ENCODE measurements around the gene SUMF1.

The SUMF1 gene

GRCh38 chr3:4409415-4409814 is 57.7 kb downstream of the SUMF1 start:
- Histone ChIP-seq H3K4me1 (ENCODE audit: control insufficient read depth in 1 of 2, insufficient read depth in 2 of 2, low read length in 2 of 2) (no peaks in the 10 kb centered on the region), H3K14ac (ENCODE audit: low read length) (no peak overlapping the region), H3K9me3 (ENCODE audit: insufficient read depth, low read depth, low read length) (no peaks in the 10 kb centered on the region), H3K79me1 (ENCODE audit: low read length) (no peaks in the 10 kb centered on the region), H3K9ac (ENCODE audit: low read length) (no peak overlapping the region), H3K18ac (ENCODE audit: low read length) (no peak overlapping the region), H3K27me3 (ENCODE audit: insufficient read depth, low read length) (no peaks in the 10 kb centered on the region), H2AFZ (ENCODE audit: insufficient read depth, low read length, poor library complexity) (no peak overlapping the region), H4K12ac (ENCODE audit: low read depth, low read length) (no peak overlapping the region), H2BK5ac (ENCODE audit: low read depth, low read length, poor library complexity) (no peak overlapping the region), H4K91ac (ENCODE audit: low read depth, low read length) (no peak overlapping the region), H2BK120ac (ENCODE audit: insufficient read depth, low read length, poor library complexity) (no peak overlapping the region), H3K4me3 (ENCODE audit: low read depth, low read length) (no peak overlapping the region), H3K23ac (ENCODE audit: low read length) (no peak overlapping the region), H2BK12ac (ENCODE audit: low read length) (no peak overlapping the region), H3K27ac (ENCODE audit: low read depth, low read length) (no peak overlapping the region), H2AK5ac (ENCODE audit: low read length) (no peak overlapping the region), H3K4me2 (ENCODE audit: low read length) (no peak overlapping the region), H3K4ac (ENCODE audit: low read depth, low read length) (no peak overlapping the region), H3K79me2 (ENCODE audit: control insufficient read depth, insufficient read depth, low read length, poor library complexity) (no peaks in the 10 kb centered on the region), H3K36me3 (ENCODE audit: control insufficient read depth in 1 of 2, insufficient read depth in 2 of 2, low read length in 2 of 2) (no peaks in the 10 kb centered on the region), H4K8ac (ENCODE audit: low read depth, low read length) (no peak overlapping the region)
- no peak for DNase-seq
- WGBS (ENCODE audit: extremely low coverage, insufficient coverage, insufficient read length), result no CpG with 5 or more reads among the region's 4 CpGs

GRCh38 chr3:4408958-4409357 is 58.1 kb downstream of the SUMF1 start:
- no peaks in the 10 kb centered on the region for H3K9me3 ChIP-seq (ENCODE audit: insufficient read depth, low read depth, low read length)

GRCh38 chr3:4407941-4408340 is 59.1 kb downstream of the SUMF1 start:
- no peak for DNase-seq
- H3K4ac ChIP-seq (ENCODE audit: low read depth, low read length), result no peak overlapping the region
- H4K8ac ChIP-seq (ENCODE audit: low read depth, low read length), result no peak overlapping the region
- H2AK5ac ChIP-seq (ENCODE audit: low read length), result no peak overlapping the region
- H3K36me3 ChIP-seq (ENCODE audit: control insufficient read depth in 1 of 2, insufficient read depth in 2 of 2, low read length in 2 of 2), result no peaks in the 10 kb centered on the region
- H4K12ac ChIP-seq (ENCODE audit: low read depth, low read length), result no peak overlapping the region
- H3K27ac ChIP-seq (ENCODE audit: low read depth, low read length), result no peak overlapping the region
- H3K4me3 ChIP-seq (ENCODE audit: low read depth, low read length), result no peak overlapping the region
- no peak overlapping the region for H3K18ac ChIP-seq (ENCODE audit: low read length)
- H3K9ac ChIP-seq (ENCODE audit: low read length), result no peak overlapping the region
- no peak overlapping the region for H2BK120ac ChIP-seq (ENCODE audit: insufficient read depth, low read length, poor library complexity)
- no peak overlapping the region for H2BK12ac ChIP-seq (ENCODE audit: low read length)
- no peak overlapping the region for H3K4me2 ChIP-seq (ENCODE audit: low read length)
- WGBS (ENCODE audit: extremely low coverage, insufficient coverage, insufficient read length), result no CpG with 5 or more reads among the region's 2 CpGs
- no peaks in the 10 kb centered on the region for H3K9me3 ChIP-seq (ENCODE audit: insufficient read depth, low read depth, low read length)
- H4K91ac ChIP-seq (ENCODE audit: low read depth, low read length), result no peak overlapping the region
- no peak overlapping the region for H3K23ac ChIP-seq (ENCODE audit: low read length)
- no peaks in the 10 kb centered on the region for H3K4me1 ChIP-seq (ENCODE audit: control insufficient read depth in 1 of 2, insufficient read depth in 2 of 2, low read length in 2 of 2)
- no peaks in the 10 kb centered on the region for H3K79me1 ChIP-seq (ENCODE audit: low read length)
- no peak overlapping the region for H2AFZ ChIP-seq (ENCODE audit: insufficient read depth, low read length, poor library complexity)
- no peak overlapping the region for H3K14ac ChIP-seq (ENCODE audit: low read length)
- no peak overlapping the region for H2BK5ac ChIP-seq (ENCODE audit: low read depth, low read length, poor library complexity)
- no peaks in the 10 kb centered on the region for H3K79me2 ChIP-seq (ENCODE audit: control insufficient read depth, insufficient read depth, low read length, poor library complexity)
- no peaks in the 10 kb centered on the region for H3K27me3 ChIP-seq (ENCODE audit: insufficient read depth, low read length)

More at GRCh38 chr3:4408958-4409357, 58.1 kb downstream of the SUMF1 start:
- Histone ChIP-seq H3K14ac (ENCODE audit: low read length) (no peak overlapping the region), H3K23ac (ENCODE audit: low read length) (no peak overlapping the region), H4K12ac (ENCODE audit: low read depth, low read length) (no peak overlapping the region), H2BK5ac (ENCODE audit: low read depth, low read length, poor library complexity) (no peak overlapping the region), H3K79me2 (ENCODE audit: control insufficient read depth, insufficient read depth, low read length, poor library complexity) (no peaks in the 10 kb centered on the region), H3K27me3 (ENCODE audit: insufficient read depth, low read length) (no peaks in the 10 kb centered on the region), H3K4ac (ENCODE audit: low read depth, low read length) (no peak overlapping the region), H3K4me3 (ENCODE audit: low read depth, low read length) (no peak overlapping the region), H2AFZ (ENCODE audit: insufficient read depth, low read length, poor library complexity) (no peak overlapping the region), H2AK5ac (ENCODE audit: low read length) (no peak overlapping the region), H4K8ac (ENCODE audit: low read depth, low read length) (no peak overlapping the region), H2BK12ac (ENCODE audit: low read length) (no peak overlapping the region), H4K91ac (ENCODE audit: low read depth, low read length) (no peak overlapping the region), H3K18ac (ENCODE audit: low read length) (no peak overlapping the region), H3K4me1 (ENCODE audit: control insufficient read depth in 1 of 2, insufficient read depth in 2 of 2, low read length in 2 of 2) (no peaks in the 10 kb centered on the region), H3K36me3 (ENCODE audit: control insufficient read depth in 1 of 2, insufficient read depth in 2 of 2, low read length in 2 of 2) (no peaks in the 10 kb centered on the region), H3K4me2 (ENCODE audit: low read length) (no peak overlapping the region), H3K79me1 (ENCODE audit: low read length) (no peaks in the 10 kb centered on the region), H2BK120ac (ENCODE audit: insufficient read depth, low read length, poor library complexity) (no peak overlapping the region), H3K9ac (ENCODE audit: low read length) (no peak overlapping the region), H3K27ac (ENCODE audit: low read depth, low read length) (no peak overlapping the region)
- DNase-seq, result no peak

GRCh38 chr3:4406746-4407568 is 60.1 kb downstream of the SUMF1 start:
- Histone ChIP-seq H3K9ac (ENCODE audit: low read length) (no peak overlapping the region), H3K4me1 (ENCODE audit: control insufficient read depth in 1 of 2, insufficient read depth in 2 of 2, low read length in 2 of 2) (no peaks in the 10 kb centered on the region), H2AK5ac (ENCODE audit: low read length) (no peak overlapping the region), H3K23ac (ENCODE audit: low read length) (no peak overlapping the region), H2BK120ac (ENCODE audit: insufficient read depth, low read length, poor library complexity) (no peak overlapping the region), H2BK5ac (ENCODE audit: low read depth, low read length, poor library complexity) (no peak overlapping the region), H3K18ac (ENCODE audit: low read length) (no peak overlapping the region), H3K4me3 (ENCODE audit: low read depth, low read length) (no peak overlapping the region), H3K36me3 (ENCODE audit: control insufficient read depth in 1 of 2, insufficient read depth in 2 of 2, low read length in 2 of 2) (no peaks in the 10 kb centered on the region), H3K79me1 (ENCODE audit: low read length) (no peaks in the 10 kb centered on the region), H3K4ac (ENCODE audit: low read depth, low read length) (no peak overlapping the region), H3K27me3 (ENCODE audit: insufficient read depth, low read length) (no peaks in the 10 kb centered on the region), H4K8ac (ENCODE audit: low read depth, low read length) (no peak overlapping the region), H3K27ac (ENCODE audit: low read depth, low read length) (no peak overlapping the region), H4K12ac (ENCODE audit: low read depth, low read length) (no peak overlapping the region), H3K14ac (ENCODE audit: low read length) (no peak overlapping the region), H3K9me3 (ENCODE audit: insufficient read depth, low read depth, low read length) (no peaks in the 10 kb centered on the region), H2AFZ (ENCODE audit: insufficient read depth, low read length, poor library complexity) (no peak overlapping the region), H4K91ac (ENCODE audit: low read depth, low read length) (no peak overlapping the region), H2BK12ac (ENCODE audit: low read length) (no peak overlapping the region), H3K4me2 (ENCODE audit: low read length) (no peak overlapping the region), H3K79me2 (ENCODE audit: control insufficient read depth, insufficient read depth, low read length, poor library complexity) (no peaks in the 10 kb centered on the region)
- WGBS (ENCODE audit: extremely low coverage, insufficient coverage, insufficient read length), result no CpG with 5 or more reads among the region's 4 CpGs
- no peak for DNase-seq

Measured in trophoblast cell (in vitro differentiated cells and primary cell).